GM19240 (cell line): ENCODE results near the gene AKAP6.
A peak's percentile ranks its signal among the peaks of the same experiment; 100 is the strongest.

Experiments
- DNase-seq: peaks from one replicate; pipeline ENCODE4 v3.0.0; 2011; ENCODE audit warnings: low spot score; ENCODE audit not compliant: insufficient read length

AKAP6 gene

DNA sequence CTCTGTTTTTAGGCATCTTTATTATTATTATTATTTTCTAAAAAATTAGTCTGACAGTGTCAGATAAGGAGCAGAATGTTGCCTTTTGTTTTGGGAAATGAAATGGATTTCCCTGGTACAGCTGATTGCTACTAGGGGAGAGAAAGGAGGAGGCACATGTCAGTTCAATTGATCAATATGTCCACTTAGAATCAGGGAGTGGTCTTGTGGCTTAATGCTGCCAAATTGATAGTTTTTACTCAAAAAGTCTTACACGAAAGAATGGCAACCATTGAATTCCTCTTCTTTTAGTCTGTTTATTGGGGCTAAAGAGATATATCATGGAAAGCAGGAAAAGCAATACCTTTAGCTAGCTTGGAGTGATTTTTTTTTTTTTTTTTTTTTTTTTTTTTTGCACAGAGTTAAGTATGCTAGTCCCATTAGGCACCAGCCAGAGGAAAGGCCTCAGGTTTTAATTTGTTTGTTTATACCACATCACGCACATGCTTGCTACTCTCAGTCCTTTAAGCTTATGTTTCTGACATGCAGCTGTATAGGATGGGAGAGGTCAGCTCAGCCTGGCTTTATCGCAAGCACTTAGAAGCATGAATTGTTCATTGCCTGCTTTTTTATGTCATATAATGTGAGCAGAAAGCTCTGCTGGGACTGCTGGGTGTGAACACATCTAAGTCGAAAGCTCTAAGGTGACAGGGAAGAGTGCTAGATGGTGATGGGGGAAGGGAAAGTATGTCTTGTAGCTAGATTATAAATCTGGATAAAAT lies 1.4 kb downstream of the AKAP6 start:
- no peak for DNase-seq

DNA sequence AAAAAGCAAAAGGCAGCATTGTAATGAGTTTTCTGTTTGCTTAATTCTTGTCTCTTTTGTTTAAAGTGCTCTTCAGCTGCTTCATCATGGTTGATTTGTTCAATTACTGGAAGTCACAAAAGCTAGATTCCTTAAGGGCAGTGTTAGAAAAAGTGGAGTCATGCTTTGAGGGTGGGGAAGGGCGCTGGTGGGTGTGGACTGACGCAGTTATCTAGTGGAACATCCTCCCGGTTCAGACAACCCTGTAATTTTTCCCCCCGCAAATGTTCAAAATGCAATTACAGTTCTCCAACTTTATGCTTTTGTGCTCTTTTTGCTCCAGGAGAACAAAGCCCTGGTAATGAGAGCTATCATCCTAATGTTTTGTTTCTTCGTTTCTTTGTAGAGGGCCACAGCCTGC lies 2.1 kb downstream of the AKAP6 start:
- DNase-seq: no peak

- no peak for DNase-seq
Observed at GRCh38 chr14:32332415-32333316, 3.6 kb downstream of the AKAP6 start.

DNA sequence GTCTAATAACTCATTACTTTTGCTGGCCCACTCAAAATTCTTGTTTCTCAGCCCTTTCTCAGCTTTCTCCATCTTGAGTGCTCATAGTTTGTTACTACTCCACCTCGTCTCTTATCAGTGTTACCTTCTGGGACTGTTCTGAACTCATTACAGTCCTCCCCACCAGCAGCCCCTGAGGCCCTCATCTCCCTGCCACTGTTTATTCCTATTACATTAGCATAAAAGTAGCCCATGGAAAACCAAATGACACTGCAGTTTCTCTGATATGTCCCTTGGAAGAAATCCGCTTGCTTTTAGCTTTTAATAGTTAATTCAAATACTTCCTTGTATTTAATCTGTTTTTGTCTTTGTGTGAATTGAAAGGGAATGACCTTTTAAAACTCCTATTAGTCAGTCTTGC lies 7.6 kb downstream of the AKAP6 start:
- DNase-seq: no peak

DNA sequence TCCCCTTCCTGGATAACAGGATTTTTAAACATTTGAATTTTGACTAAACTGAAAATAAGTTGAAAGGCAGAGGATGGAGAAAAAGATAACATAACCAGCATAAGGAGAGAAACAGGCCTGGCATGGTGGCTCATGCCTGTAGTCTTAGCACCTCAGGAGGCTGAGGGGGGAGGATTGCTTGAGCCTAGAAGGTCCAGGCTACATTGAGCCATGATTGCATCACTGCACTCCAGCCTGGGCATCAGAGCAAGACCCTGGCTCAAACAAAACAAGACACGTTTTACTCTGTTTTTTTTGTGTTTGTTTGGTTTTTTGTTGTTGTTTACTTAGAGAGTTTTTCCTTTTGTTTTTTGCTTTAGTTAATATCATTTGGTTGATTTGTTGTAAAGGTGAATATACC lies 8.7 kb downstream of the AKAP6 start:
- DNase-seq: no peak

DNA sequence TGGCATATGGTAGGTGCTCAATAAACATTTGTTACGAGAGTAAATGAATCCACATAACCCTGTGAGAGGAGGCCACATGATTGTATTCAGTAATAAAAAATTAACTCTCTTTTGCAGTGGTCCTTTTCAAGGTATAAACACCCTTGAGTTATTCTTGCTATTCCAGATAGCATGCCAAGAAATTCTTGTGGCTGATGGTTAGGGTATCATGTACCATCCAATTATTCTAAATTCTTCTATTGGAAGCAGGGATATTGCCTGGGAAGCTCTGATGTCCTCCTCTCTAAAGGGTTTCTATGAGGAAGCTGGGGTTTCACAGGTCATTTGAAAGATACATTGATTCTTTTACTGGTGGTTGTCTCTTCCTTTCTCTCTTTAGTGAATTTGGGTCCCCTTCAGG lies 10.1 kb downstream of the AKAP6 start:
- DNase-seq: no peak

DNA sequence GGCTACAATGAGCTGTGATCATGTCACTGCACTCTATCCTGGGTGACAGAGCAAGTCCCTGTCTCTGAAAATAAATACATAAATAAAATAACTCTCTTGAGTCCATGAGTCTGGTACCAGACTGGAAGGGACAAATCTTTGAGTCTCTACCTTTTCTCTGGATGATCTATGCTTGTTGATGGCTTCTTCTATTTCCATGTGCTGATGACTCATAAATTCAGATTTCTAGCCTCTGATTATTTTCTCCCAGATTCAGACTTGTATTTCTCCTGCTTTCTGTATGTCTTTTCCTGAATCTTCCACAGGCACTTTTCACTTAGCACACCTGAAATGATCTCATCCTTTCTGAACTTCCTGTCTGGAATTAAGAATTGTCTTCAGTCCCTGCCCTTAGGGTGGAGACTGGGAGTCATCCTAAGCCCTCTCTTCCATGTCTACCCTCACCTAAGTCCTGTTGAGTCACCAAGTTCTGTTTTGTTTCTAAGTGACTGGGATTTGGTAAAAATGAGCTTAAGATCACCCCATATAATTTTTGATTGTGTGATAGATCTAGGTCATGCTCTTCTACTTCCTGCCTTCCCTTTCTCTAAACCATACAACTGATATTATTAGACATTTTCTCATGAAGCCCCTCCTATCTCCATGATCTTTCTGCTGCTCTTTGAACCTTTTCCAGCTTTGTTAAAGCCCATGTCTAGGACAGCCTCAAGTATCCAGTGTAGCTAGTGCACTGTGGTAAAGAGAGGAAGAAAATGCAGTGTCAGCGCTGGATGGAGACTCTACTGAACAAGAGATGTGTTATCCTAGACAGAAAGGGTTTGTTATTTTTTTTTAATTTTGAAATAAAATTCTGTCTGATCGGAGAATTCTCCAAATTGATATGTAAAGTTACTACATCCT lies 13.1 kb downstream of the AKAP6 start:
- no peak for DNase-seq

- no peak for DNase-seq
Observed at GRCh38 chr14:32342847-32343194, 13.7 kb downstream of the AKAP6 start.

DNA sequence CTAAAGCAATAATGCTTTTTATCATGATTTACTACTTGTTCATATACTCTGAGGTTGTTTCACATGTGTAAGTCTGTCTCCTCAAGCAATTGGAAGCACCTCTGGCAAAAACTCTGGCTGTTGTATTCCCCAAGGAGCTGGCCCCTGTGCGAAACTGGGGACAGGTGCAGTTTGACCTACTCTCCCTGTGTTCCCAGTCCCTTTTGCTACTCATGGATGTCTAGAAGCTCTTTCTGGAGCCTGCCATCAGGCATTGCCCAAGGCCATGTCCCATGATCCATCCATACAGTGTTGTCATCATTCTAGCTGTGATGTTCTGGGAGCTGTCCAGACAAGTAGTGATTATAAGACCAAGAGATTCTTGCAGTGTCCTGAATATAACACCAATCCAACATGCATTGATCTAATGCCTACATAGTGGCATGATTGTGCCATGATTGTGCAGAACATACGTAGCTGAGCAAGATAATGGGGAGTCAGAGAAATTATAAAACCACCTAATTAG lies 14.9 kb downstream of the AKAP6 start:
- DNase-seq: no peak

DNA sequence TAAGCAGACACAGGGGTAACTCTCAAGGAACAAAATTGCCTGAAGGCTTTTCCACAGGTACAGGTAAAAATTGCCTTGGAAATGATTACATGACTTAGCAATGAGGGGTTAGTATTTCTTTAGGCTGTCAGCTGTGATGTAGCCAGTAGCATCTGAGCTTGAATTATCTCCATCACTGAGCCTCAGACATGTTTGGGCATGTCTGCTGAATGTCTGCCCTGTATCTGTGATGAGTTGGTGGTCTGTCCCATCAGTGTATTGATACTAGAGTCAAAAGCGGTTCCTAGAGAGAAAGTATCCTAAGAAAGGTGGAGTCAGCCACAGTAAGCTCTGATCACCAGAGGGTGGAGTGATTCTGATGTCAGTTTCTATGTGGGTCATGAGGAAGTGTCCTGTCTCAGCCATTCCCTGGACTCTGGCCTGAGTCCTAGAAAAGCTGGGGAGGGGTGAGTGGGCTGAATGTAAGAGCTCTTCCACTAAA lies 16.3 kb downstream of the AKAP6 start:
- DNase-seq: no peak

- DNase-seq: no peak
Observed at GRCh38 chr14:32349322-32349721, 20.2 kb downstream of the AKAP6 start.

DNA sequence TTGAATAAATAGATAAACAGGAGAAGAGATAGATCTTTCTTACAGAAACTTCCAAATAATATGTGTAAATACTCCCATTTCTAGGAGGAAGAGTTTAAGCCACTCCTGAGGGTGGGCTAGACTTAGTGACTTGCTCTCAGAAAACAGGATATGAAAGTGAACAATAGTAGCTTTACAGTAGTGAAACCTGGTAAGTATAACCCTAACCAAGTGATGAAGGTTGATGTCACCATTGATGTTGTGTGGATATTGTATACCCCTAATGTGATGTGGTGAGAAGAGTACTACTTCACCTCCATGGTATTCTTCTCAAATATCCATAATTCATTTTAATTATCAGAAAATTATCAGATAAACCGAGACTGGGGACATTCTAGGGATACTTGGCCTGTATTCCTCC lies 20.9 kb downstream of the AKAP6 start:
- DNase-seq: peak; percentile 19

GRCh38 chr14:32352631-32353030 lies 23.5 kb downstream of the AKAP6 start:
- no peak for DNase-seq

- no peak for DNase-seq
Observed at GRCh38 chr14:32354716-32355115, 25.6 kb downstream of the AKAP6 start.

GRCh38 chr14:32358781-32359180 lies 29.7 kb downstream of the AKAP6 start:
- DNase-seq: no peak

DNA sequence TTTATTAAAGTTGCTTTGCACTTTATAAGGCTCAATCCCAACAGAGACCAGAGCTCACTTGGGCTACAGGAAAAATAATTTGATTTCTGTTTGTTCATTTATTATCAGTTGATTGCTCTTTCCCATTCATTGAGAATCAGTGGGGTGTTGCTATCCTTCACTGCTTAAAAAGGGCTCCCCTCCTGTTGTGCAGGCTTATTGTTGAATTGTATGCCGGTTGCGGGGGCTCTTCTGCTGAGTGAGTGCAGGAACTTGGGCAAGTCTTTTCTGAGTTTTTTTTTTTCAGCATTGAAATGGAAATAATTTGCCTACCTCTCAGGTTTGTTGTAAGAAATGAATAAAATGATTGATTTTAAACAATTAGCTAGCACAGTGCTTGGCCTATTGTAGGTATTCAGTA lies 32.6 kb downstream of the AKAP6 start:
- DNase-seq: no peak

DNA sequence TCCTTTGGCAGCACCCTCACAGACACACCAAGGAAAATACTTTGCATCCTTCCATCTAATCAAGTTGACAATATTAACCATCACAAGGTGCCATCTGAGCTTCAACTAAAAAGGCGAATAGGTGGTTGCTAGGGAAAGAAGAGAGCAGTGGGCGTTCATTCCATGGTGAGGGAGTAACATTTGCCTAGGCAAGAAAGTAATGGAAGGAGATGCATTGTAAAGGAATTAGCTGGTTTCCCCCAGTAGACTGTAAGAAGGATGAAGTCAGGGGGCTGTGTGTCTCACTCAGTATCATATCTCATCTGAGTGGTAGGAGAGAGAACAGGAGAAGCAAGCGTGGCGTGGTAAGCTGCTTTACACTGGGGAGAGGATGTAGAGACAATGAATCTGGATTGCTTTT lies 34.7 kb downstream of the AKAP6 start:
- DNase-seq: no peak

DNA sequence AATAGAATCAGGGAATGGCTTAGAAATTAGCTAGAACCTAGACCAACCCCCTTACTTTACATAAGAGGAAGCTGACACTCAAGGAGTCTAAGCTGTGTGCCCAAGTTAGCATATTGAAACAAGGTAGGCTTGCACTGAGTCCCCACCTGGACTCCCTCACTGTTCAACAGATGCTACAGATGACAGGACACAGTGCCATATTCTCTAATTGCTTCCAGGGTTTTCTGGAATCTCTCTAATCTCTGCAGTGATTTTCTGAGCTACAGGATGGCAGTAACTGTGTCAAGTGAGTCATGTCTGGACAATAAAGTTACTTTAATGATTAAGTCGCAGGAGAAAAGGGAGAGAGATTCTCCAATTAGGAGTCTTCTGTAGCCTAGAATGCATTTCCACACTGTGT lies 35.8 kb downstream of the AKAP6 start:
- DNase-seq: no peak

GRCh38 chr14:32366256-32366879 lies 37.3 kb downstream of the AKAP6 start:
- DNase-seq: no peak

DNA sequence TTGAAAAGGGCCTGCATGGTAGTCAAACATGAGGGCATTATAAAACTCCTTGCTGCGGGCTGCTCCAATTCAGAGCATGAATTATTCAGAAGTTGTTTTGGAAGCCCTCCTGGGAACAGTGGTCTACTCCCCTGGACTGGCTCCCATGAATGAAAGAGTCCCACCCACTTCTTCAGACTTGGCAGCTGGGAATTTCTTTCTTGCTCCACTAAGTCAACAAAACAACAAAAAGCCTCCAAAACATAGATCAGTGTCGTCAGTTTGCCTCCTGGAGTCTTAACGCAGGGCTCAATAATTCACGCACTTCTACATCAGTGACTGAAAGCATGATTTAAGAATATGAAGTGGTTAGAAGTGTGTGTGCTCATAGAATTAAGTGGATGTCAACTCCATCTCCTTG lies 37.9 kb downstream of the AKAP6 start:
- DNase-seq: no peak

GRCh38 chr14:32367516-32367915 lies 38.4 kb downstream of the AKAP6 start:
- DNase-seq: no peak
